Measurements from ENCODE around the gene NKX2-3.

NKX2-3 gene

DNA sequence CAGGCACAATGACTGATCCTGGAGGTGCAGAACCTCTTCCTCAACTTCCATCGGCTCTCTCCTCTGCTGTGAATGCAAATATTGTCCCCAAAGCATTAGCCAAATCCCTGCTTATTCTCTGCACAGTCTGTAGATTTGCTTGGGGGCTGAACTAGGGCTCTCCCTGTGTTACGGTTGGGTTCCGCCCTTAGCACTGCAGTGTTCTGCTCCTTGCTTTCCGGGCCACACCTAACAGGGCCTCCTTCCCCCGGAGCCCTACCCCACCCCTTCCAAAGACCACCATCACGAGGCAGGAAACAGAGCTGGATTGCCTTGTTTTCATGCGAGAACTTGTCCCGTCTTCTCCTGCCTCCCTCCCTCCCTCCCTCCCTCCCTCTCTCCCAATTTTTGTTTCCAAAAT, 50.9 kb downstream of the NKX2-3 start:
- no peak for DNase-seq

Measured in fibroblast of skin of abdomen (primary cell).